GM18868 (cell line): ENCODE measurements around the gene EEF1E1.

Experiments
- ATAC-seq: cut with Tn5 transposase; IDR thresholded peaks from one replicate; pipeline ENCODE4 v1.9.1; 2021; ENCODE audit warnings: mild to moderate bottlenecking, moderate library complexity; ENCODE audit not compliant: unreplicated experiment

EEF1E1 gene

DNA sequence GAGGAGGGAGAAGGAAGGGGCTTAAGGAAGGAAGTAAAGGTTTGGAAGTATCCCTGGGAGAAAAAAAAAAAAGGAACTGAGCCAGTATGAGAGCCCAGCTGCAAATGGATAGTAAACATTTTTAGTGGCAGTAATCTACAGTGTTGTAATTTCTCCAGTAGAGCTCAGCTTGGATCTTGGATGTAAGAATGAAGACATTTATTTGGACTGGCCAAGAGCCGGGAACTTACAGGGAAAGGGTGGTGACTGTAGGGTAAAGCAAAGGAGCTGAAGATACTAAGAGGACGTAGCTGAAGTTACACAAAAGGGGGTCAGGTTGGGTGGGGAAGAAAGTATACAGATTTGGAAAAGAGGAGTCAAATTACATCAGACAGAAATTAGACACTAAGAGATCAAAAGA lies 13.5 kb downstream of the EEF1E1 start:
- ATAC-seq, result no peak

- no peak for ATAC-seq
Measured at GRCh38 chr6:8087870-8088754, 14.2 kb downstream of the EEF1E1 start.

GRCh38 chr6:8086755-8087306 lies 15.5 kb downstream of the EEF1E1 start:
- no peak for ATAC-seq

GRCh38 chr6:8085053-8085511 lies 17.3 kb downstream of the EEF1E1 start:
- ATAC-seq, result no peak

DNA sequence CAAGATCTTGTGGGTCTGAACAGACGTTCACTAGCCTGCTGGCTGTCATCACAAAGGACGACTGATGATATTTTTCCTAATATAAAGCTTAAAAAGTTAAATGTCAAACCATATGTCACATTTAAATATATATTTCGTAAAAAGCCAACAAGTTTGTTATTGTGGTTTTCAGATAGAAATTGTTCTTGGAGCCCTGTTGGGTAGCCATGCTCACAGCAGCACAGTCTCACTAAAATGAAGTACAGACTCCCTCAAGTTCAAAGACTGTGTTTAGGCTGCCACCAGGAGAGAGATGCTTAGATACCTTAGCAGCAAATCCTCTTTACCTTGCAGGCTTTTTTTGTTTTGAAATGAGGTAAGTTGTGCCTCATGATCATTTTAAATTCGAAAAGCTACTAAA lies 17.8 kb downstream of the EEF1E1 start:
- ATAC-seq, result no peak

DNA sequence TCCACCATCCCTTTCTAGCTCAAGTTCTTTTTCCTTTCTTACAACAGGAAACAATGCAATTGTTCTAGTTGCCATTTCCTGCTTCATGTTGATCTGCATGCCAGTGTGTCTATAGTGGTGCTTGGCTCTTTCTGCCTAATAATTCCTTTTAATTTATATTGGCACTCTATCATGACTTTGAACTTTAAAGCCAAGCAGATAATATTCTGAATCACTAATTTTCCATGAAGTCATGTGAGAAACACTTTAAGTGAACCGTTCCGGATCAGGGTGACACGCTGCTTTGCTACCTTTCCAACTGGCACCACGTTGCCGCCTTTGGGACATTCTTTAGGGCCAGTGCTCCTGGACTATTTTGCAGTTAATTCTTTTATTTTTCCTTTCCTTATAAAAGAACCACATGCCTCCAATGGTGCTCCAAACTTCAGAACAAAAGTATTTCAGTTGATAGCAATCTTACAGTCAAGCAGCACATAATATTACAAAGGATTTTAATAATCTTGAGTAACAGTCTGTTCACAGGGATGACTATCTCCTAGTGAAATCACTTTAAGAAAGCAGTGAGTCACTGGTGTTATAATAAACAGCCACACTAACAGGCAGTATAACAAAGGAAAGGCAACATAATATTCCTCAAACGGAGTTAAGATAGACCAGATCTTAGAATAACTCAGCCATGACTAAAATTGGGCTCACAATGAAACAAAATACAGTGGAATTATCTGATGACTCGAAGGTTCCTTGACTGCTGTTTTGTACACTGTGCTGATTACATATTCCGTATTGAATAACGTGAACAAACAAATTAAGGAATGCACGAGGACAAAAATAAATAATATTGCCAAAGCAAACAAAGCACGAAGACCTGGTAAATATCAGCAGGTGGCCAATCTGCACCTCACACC lies 19.1 kb downstream of the EEF1E1 start:
- ATAC-seq, result no peak

- ATAC-seq, result no peak
Measured at GRCh38 chr6:8082572-8082953, 19.8 kb downstream of the EEF1E1 start.

GRCh38 chr6:8080362-8081151 lies 21.8 kb downstream of the EEF1E1 start:
- ATAC-seq, result no peak

GRCh38 chr6:8079126-8079525 lies 23.2 kb downstream of the EEF1E1 start:
- ATAC-seq, result no peak

DNA sequence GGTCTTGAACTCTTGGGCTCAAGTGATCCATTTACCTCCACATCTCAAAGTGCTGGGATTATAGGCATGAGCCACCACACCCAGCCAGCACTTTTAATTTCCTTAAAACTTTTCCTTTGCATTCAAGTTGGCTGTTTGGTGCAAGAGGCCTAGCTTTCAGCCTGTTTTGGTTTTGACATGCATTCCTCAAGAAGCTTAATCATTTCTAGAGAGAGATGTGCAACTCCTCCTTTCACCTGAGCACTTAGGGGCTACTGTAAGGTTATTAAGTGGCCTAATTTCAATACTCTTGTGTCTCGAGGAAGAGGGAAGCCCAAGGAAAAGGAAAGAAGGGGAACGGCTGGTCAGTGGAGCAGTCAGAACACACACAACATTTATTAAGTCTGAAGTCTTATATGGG lies 24.4 kb downstream of the EEF1E1 start:
- ATAC-seq, result no peak

- no peak for ATAC-seq
Measured at GRCh38 chr6:8075704-8076103, 26.6 kb downstream of the EEF1E1 start.

- ATAC-seq, result no peak
Measured at GRCh38 chr6:8075185-8075584, 27.2 kb downstream of the EEF1E1 start.

GRCh38 chr6:8074213-8074612 lies 28.1 kb downstream of the EEF1E1 start:
- ATAC-seq, result no peak

GRCh38 chr6:8073758-8074157 lies 28.6 kb downstream of the EEF1E1 start:
- no peak for ATAC-seq

DNA sequence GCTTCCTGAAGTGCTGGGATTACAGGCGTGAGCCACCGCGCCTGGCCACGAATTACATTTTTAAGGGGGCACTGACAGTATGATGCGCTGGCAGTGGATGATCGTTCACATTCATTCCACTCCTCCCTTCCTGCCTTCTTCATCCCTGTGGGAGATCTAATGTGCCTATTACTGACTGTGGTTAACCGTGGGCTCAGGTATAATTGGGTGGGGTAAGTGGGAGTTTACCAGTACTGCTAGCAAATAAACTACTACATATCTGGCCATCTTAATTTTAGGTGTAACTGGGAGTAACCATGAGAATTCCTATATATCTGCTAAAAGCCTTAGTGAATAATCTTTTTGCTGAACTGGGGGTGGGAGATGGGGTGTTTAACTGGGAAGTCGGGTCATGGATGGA lies 31.6 kb downstream of the EEF1E1 start:
- ATAC-seq, result no peak

DNA sequence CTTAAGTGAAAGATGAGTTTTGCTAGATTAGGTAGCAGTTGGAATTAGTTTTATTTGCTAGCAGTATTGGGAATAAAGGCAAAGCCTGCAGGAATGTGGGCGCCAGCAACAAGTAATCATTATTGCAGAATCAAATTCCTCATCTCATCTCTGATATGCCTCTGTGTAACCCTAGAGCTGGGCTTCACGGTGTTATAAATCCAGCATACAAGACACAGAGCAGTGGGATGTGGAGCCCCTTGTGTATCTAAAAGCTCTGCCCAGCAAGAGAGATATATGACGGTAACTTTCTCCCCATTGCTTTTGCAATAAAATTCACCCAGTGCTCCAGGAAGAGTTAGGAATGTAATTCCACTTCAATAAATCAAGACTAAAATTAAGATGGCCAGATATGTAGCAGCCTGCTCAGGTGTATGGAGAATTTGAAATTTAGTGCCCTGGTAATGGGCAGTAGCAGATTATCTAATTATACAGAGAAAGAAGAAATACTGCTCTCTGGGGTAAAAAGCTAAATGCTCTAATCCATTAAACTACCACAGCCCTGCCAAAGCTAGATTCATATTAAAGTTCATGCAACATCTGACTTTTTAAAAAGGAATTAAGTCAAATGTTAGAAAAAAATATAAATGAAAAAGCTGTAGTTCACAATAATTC lies 32.6 kb downstream of the EEF1E1 start:
- no peak for ATAC-seq

- ATAC-seq, result no peak
Measured at GRCh38 chr6:8069151-8069550, 33.2 kb downstream of the EEF1E1 start.

DNA sequence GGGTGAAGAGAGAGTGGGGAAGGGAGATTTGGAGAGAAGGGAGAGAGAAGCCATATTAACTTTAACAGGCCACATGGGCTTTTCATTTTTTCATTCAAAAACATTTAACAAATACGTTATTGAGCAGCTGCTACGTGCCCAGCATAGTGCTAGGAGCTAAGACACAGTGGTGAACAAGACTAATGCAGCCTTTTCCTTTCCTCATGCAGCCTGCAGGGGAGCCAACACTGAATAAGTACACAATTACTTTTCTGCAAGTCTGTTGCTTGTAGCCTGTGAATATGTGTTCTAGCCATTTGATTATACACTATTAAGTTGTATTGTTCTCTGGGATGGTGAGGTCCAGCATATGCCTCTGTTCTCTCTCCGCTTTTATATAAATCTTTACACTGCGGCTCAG lies 36.2 kb downstream of the EEF1E1 start:
- no peak for ATAC-seq

- peak; percentile 56 for ATAC-seq
Measured at GRCh38 chr6:8065519-8065911, 36.8 kb downstream of the EEF1E1 start.
